Esophagus (tissue), 2 donors: ENCODE data around the gene PLXNB2. TPM values are rescaled to one million over a fixed set of nuclear protein-coding genes. Genes with fewer than 3 reads are reported as not detected.
A peak's percentile ranks its signal among the peaks of the same experiment; 100 is the strongest.
"Not testable (repeated sequence)": the region's sequence is repeated elsewhere in the genome, so short reads cannot be mapped to it uniquely, and the experiment has no call there.

Experiments used
- H3K27ac ChIP-seq, 2 donors: one replicate each; pipeline ENCODE4 v1.5.1; 2013; ENCODE audit warnings: low read depth in 2 of 2, mild to moderate bottlenecking in 2 of 2, inconsistent platforms in 1 of 2, low read length in 1 of 2, moderate library complexity in 1 of 2
- H3K27me3 ChIP-seq, 2 donors: one replicate each; pipeline ENCODE4 v1.6.1; 2013; ENCODE audit warnings: low read length in 2 of 2, control low read depth in 1 of 2, mild to moderate bottlenecking in 1 of 2; ENCODE audit not compliant: insufficient read depth in 2 of 2, control insufficient read depth in 1 of 2
- H3K36me3 ChIP-seq, 2 donors: one replicate each; pipeline ENCODE4 v1.6.1; 2013; ENCODE audit warnings: low read length in 1 of 2; ENCODE audit not compliant: control insufficient read depth in 2 of 2, insufficient read depth in 2 of 2
- H3K4me1 ChIP-seq, 2 donors: one replicate each; pipeline ENCODE4 v1.6.1; 2013; ENCODE audit warnings: low read length in 1 of 2; ENCODE audit not compliant: control insufficient read depth in 2 of 2, insufficient read depth in 2 of 2
- H3K4me3 ChIP-seq, 2 donors: one replicate each; pipeline ENCODE4 v1.5.1; 2013; ENCODE audit warnings: low read length in 2 of 2, mild to moderate bottlenecking in 2 of 2, low read depth in 1 of 2, moderate library complexity in 1 of 2
- H3K9me3 ChIP-seq, 2 donors: one replicate each; pipeline ENCODE4 v1.6.1; 2013; ENCODE audit warnings: mild to moderate bottlenecking in 2 of 2, low read depth in 1 of 2, low read length in 1 of 2, moderate library complexity in 1 of 2; ENCODE audit not compliant: control insufficient read depth in 2 of 2, insufficient read depth in 1 of 2
- WGBS, 2 donors: extraction: QIAGEN DNeasy Blood & Tissue Kit; methylation state at CpG; one replicate each; pipeline ENCODE4 v1.1.7; 2013; 5-methylcytosine and 5-hydroxymethylcytosine counted together
- polyA plus RNA-seq, 2 donors: library from polyadenylated mRNA; stranded (reverse); fragments of 200-250 nt; gene quantifications; one replicate each; pipeline ENCODE4 v1.2.3, GENCODE V29; 2013
- donor health status: healthy with polysubstance abuse.
- donor health status: Bipolar disorder and iron deficiency.

Gene PLXNB2
- polyA plus RNA-seq, 2 donors, result 107 to 186 TPM

- no peaks in the 10 kb centered on the region for H3K36me3 ChIP-seq
- 1 to 2% methylated on average over 95 to 105 of the region's 105 CpGs for WGBS, 2 donors
- H3K4me3 ChIP-seq, result peak within 1 kb of the TSS; percentile 69 to 83
- H3K9me3 ChIP-seq, result no peaks in the 10 kb centered on the region
- H3K27ac ChIP-seq, result peak within 1 kb of the TSS; percentile 94 to 95
- peaks cover 0 to 4% of the 10 kb centered on the region in 2 donors for H3K4me1 ChIP-seq
- H3K27me3 ChIP-seq, result no peaks in the 10 kb centered on the region
Measured at GRCh38 chr22:50326956-50327710, 19.7 kb upstream of the PLXNB2 start, which contains the start of gene DENND6B. DENND6B (minus strand) TSS chr22:50327012; CDS start chr22:50326988, 24 bp downstream.

DNA sequence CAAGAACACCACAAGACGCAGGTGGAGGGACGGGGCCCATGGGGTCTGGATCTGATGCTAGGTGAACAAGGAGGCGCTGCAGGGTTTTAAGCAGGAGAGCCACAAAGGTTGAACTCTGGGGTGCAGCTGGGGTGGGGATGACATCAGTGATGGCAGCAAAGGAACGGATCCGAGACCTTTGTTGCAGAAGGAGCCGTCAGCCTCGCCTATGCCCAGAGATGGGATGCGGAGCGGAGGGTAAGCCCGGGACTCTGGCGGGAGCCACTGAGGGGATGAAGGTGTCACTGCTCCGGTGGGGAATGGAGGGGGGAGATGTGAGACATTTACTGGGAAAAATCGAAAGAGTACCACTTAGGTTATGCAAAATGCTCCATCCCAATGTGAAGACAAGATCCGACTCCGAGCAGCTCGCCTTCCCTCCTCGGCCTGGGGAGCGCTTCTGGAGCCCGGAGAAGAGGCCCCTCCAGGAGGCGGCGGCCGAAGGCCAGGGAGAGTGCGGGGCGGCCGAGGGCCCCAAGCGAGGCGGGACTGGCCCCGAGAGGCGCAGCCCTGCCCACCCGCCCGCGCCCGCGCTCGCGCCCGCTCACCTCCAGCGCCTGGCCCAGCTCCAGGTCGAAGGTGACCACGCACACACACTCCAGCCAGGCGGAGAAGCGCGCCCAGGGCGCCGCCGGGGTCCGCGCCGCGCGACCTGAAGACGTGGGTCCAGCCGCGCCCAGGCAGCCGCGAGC, 18.9 kb upstream of the PLXNB2 start:
- Histone ChIP-seq H3K4me3 (peak overlapping the region; percentile 69 to 83), H3K4me1 (peaks cover 0 to 4% of the 10 kb centered on the region in 2 donors), H3K36me3 (no peaks in the 10 kb centered on the region), H3K27me3 (no peaks in the 10 kb centered on the region), H3K9me3 (no peaks in the 10 kb centered on the region), H3K27ac (peak overlapping the region in 1 of 2 donors; percentile 94)
- WGBS, 2 donors, result 12 to 22% methylated on average over 30 to 56 of the region's 56 CpGs

DNA sequence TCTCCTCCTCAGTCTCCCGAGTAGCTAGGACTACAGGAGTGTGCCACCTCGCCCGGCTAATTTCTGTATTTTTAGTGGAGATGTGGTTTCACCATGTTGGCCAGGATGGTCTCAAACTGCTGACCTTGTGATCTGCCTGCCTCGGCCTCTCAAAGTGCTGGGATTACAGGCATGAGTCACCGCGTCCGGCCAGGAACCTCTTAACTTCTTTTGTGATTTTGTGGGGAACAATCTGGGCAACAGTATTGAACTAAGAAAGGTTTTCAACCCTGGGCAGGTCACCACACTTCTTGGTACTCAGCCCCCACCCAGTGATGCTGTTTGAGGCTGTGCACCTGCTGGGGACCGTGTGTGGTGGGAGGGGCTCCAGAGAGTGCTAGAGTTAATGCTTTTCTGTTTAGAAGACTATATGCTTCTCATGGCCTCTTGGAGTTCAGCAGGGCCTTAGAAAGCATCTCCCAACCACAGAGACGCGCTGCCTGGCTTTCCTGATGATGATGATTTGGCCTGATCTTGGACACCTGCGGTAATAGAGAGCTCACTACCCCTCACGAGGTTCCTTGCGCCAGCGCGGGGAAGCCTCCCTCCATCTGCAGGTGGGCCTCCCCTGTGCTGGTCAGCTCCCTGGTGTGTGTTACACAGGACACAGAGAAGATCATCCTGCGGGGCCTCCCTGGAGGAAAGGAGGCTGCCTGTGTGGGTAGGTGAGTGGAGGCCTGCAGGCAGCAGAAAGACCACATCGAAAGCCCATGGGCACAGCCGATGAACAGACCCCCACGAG, 18.2 kb upstream of the PLXNB2 start:
- peak overlapping the region in 1 of 2 donors; percentile 69 for H3K4me3 ChIP-seq
- H3K27ac ChIP-seq, result no peak overlapping the region

GRCh38 chr22:50323900-50324299, 16.5 kb upstream of the PLXNB2 start:
- Histone ChIP-seq H3K27me3 (no peaks in the 10 kb centered on the region), H3K4me3 (no peak overlapping the region)
- 96 to 97% methylated on average over 5 of the region's 5 CpGs for WGBS, 2 donors

More for the DNA sequence above, 18.2 kb upstream of the PLXNB2 start:
- Histone ChIP-seq H3K4me1 (peaks cover 0 to 4% of the 10 kb centered on the region in 2 donors), H3K9me3 (no peaks in the 10 kb centered on the region), H3K27me3 (no peaks in the 10 kb centered on the region), H3K36me3 (no peaks in the 10 kb centered on the region)
- WGBS, 2 donors, result 86% methylated on average over 19 of the region's 19 CpGs

GRCh38 chr22:50322382-50323104, 15.1 kb upstream of the PLXNB2 start:
- H3K27me3 ChIP-seq, H3K36me3 ChIP-seq, H3K9me3 ChIP-seq, H3K27ac ChIP-seq, H3K4me1 ChIP-seq, H3K4me3 ChIP-seq: not testable (repeated sequence)
- WGBS, 2 donors, result 81 to 82% methylated on average over 9 to 10 of the region's 10 CpGs

More at GRCh38 chr22:50323900-50324299, 16.5 kb upstream of the PLXNB2 start:
- H3K27ac ChIP-seq, result no peak overlapping the region
- H3K4me1 ChIP-seq, result peaks cover 0 to 4% of the 10 kb centered on the region in 2 donors
- no peaks in the 10 kb centered on the region for H3K9me3 ChIP-seq
- H3K36me3 ChIP-seq, result no peaks in the 10 kb centered on the region

- Histone ChIP-seq H3K4me1 (no peaks in the 10 kb centered on the region), H3K36me3 (no peaks in the 10 kb centered on the region), H3K9me3 (no peaks in the 10 kb centered on the region), H3K4me3 (no peak overlapping the region), H3K27me3 (no peaks in the 10 kb centered on the region), H3K27ac (no peak overlapping the region)
- 86 to 90% methylated on average over 10 of the region's 10 CpGs for WGBS, 2 donors
Measured at GRCh38 chr22:50320671-50321325, 13.4 kb upstream of the PLXNB2 start.

DNA sequence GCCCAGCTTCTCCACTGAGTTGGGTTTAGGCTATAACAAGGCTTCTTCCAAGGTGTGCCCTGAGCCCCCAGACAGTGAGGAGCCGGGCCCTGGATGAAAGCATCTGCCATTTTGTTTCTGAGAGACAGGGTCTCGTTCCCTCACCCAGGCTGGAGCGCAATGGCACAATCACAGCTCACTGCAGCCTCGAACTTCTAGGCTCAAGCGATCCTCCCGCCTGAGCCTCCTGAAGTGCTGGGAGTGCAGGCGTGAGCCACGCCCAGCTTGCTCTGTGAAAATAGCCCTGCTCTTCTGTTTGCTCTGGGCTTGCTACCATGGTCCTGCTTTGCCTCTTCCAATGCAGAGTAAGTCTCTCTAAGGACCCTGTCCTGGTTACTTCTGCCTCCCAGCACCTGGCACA, 12.7 kb upstream of the PLXNB2 start:
- H3K27ac ChIP-seq, result no peak overlapping the region
- H3K36me3 ChIP-seq, result no peaks in the 10 kb centered on the region
- no peaks in the 10 kb centered on the region for H3K27me3 ChIP-seq
- whole genome bisulfite sequencing, 2 donors, result 85 to 87% methylated on average over 8 of the region's 8 CpGs
- H3K4me1 ChIP-seq, result no peaks in the 10 kb centered on the region
- no peak overlapping the region for H3K4me3 ChIP-seq
- H3K9me3 ChIP-seq, result no peaks in the 10 kb centered on the region

DNA sequence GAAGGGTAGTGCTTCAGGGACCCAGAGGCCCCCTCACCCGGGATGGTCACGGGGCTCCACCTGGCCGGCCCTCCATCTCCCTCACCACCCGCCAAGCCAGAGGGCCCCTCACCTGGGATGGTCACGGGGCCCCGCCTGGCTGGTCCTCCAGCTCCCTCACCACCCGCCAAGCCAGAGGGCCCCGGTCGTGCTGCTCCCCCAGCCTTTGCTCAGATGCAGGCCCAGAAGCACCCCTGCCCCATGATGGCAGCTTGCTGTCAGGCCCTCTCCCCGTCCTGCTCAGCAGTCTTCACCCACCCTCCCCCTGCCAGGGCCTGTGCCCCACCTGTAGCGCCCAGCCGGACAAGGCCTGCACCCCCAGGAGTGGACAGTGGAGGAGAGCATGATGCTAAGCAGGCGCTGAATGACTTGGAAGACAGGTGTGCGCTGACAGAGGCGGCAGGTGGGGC, 12.1 kb upstream of the PLXNB2 start:
- WGBS, 2 donors, result 94 to 95% methylated on average over 15 of the region's 15 CpGs
- Histone ChIP-seq H3K4me1 (no peaks in the 10 kb centered on the region), H3K27me3 (no peaks in the 10 kb centered on the region), H3K36me3 (no peaks in the 10 kb centered on the region), H3K4me3 (no peak overlapping the region), H3K27ac (no peak overlapping the region), H3K9me3 (no peaks in the 10 kb centered on the region)
